Calu3 (cell line): ENCODE data around the gene ANO8. TPM values are rescaled to one million over a fixed set of nuclear protein-coding genes. Genes with fewer than 3 reads are reported as not detected.

ENCODE experiments used
- BruUV-seq: library from RNA; stranded (reverse); fragments of 400-500 nt; replicated peaks from 2 replicates; lab custom pipeline; 2021; lab: Mats Ljungman, UMichigan
- CTCF ChIA-PET: fragments of 300-600 bp; sonication (Branson Sonifier 250); formaldehyde crosslinking; loops from one replicate; lab custom pipeline; 2022; ENCODE audit warnings: antibody characterized with exemption; lab: Charles Lee
- DNase-seq: peaks from one replicate; pipeline ENCODE4 v3.0.0; 2022
- H3K27ac Mint-ChIP-seq: one replicate; pipeline ENCODE4 v1.8.0; 2022; ENCODE audit warnings: mixed read lengths; ENCODE audit not compliant: unreplicated experiment
- H3K27me3 Mint-ChIP-seq: one replicate; pipeline ENCODE4 v1.8.0; 2022; ENCODE audit warnings: mixed read lengths; ENCODE audit not compliant: unreplicated experiment
- H3K36me3 Mint-ChIP-seq: one replicate; pipeline ENCODE4 v1.8.0; 2022; ENCODE audit warnings: mild to moderate bottlenecking, moderate library complexity, mixed read lengths; ENCODE audit not compliant: insufficient read depth, unreplicated experiment
- H3K4me1 Mint-ChIP-seq: one replicate; pipeline ENCODE4 v1.8.0; 2022; ENCODE audit warnings: mild to moderate bottlenecking, low read depth, mixed read lengths; ENCODE audit not compliant: unreplicated experiment
- H3K4me3 Mint-ChIP-seq: one replicate; pipeline ENCODE4 v1.8.0; 2022; ENCODE audit warnings: mild to moderate bottlenecking, low read depth, moderate library complexity, mixed read lengths; ENCODE audit not compliant: unreplicated experiment
- H3K9me3 Mint-ChIP-seq: one replicate; pipeline ENCODE4 v1.8.0; 2022; ENCODE audit warnings: low read depth, mixed read lengths; ENCODE audit not compliant: unreplicated experiment
- intact Hi-C: fragments of 100-400 bp; cut with micrococcal nuclease; formaldehyde crosslinking; loops from one replicate; pipeline ENCODE4 v1.10.0; 2022; ENCODE audit not compliant: unreplicated experiment
- total RNA-seq: library from RNA; stranded (reverse); gene quantifications from 2 replicates; pipeline ENCODE4 v1.2.3, GENCODE V29; 2022
- TF ChIP-seq, protein P1 (sequence below): fragments of 200-600 bp; IDR thresholded peaks from one replicate; pipeline ENCODE4 v1.8.0; 2022; ENCODE audit warnings: antibody characterized with exemption; ENCODE audit not compliant: unreplicated experiment

The ANO8 gene
- total RNA-seq, 1 experiment from 2014 or later, result 10.5 TPM

DNA sequence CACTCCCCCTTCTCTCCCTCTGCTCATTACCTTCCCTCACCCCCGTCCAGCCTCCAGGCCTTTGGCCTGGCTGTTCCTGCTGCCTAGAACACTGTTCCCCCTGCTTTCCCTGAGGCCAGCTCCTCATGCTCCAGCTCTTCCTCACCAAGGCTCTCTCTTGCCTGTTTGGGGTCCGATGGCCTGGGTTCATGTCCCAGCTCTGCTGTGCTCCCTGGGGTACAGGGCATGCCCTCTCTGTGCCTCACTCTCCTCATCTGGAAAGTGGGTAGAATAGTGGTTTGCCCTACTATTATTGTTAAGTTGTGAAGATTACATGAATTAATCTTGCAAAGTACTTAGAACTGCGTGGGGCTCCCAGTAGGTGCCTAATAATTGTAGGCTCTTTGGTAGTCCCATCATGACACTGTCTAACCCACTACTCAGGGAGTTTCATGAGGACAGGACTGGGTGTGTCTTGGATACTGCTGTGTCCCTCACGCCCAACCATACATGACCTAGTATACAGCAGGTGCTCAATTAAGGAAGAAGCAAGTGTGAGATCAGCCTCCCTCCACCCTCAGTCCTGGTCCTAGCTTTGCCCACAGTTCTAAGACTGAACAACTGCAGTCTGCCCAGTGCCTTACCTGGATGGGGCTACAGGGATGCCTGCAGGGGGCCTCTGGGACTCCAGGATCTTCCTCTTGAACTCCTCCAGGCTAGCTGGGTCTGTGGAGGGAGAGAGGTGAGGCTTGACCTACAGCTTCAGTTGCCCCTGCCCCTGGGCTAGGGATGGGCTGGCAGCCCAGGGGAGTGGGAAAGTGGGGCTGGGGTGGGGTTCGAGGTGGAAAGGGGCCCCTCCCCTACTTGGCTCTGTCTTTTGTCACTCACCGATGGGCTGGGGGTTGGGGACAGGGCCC, 25.5 kb upstream of the ANO8 start:
- Mint-ChIP-seq H3K36me3 (no peaks in the 10 kb centered on the region), H3K4me1 (no peaks in the 10 kb centered on the region), H3K9me3 (no peaks in the 10 kb centered on the region), H3K27ac (no peak overlapping the region), H3K27me3 (peaks cover 45% of the 10 kb centered on the region), H3K4me3 (no peak overlapping the region)
- no TSS peak for BruUV-seq
- no peak for DNase-seq
- intact Hi-C loops, result no loop called here
- TF ChIP-seq, protein P1, sequence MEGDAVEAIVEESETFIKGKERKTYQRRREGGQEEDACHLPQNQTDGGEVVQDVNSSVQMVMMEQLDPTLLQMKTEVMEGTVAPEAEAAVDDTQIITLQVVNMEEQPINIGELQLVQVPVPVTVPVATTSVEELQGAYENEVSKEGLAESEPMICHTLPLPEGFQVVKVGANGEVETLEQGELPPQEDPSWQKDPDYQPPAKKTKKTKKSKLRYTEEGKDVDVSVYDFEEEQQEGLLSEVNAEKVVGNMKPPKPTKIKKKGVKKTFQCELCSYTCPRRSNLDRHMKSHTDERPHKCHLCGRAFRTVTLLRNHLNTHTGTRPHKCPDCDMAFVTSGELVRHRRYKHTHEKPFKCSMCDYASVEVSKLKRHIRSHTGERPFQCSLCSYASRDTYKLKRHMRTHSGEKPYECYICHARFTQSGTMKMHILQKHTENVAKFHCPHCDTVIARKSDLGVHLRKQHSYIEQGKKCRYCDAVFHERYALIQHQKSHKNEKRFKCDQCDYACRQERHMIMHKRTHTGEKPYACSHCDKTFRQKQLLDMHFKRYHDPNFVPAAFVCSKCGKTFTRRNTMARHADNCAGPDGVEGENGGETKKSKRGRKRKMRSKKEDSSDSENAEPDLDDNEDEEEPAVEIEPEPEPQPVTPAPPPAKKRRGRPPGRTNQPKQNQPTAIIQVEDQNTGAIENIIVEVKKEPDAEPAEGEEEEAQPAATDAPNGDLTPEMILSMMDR, result no peak
- CTCF ChIA-PET, result no interaction called here

DNA sequence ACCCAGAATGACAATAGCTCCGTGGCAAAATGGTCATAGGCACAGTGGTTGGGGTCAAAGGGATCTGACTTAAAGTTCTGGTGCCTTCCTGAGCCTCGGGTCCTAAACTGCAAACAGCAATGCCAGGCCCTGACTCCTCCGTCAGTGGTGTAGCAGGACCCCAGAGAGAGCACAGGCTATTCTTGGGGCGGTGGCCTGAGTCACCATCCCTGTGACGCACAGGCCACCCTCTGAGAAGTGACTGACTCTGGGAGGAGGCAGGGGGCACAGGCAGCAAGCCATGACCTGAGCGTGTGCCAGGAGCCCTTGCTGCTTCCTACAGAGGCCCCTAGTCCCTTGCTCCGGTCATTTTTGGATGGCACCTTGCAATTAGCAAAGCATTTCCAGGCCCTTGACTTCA, 23.7 kb upstream of the ANO8 start:
- Mint-ChIP-seq H3K4me1 (peaks cover 5% of the 10 kb centered on the region), H3K36me3 (no peaks in the 10 kb centered on the region), H3K9me3 (no peaks in the 10 kb centered on the region), H3K27ac (no peak overlapping the region), H3K27me3 (peaks cover 39% of the 10 kb centered on the region), H3K4me3 (no peak overlapping the region)
- TF ChIP-seq, protein P1, result no peak
- intact Hi-C loops, result no loop called here
- no TSS peak for BruUV-seq
- CTCF ChIA-PET, result no interaction called here
- DNase-seq, result no peak

DNA sequence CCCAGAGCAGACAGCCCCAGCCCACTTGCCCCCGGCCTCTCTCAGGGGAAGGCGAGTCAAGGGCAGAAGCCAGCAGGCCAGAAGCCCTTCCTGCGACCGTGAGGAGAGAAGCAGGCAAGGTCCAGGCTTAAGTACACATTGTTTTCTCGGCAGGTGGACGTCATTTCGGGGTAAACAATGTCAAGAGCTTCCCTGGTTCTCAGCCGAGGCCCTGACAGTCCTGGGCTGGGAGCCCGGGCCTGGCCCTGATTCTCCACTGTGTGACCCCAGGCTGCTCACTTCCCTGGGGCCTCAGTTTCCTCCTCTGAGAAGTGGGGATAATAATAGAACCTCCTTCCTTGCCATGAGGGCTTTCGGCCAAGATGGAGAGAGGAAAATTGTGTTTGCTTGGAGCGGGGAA, 23.1 kb upstream of the ANO8 start:
- H3K36me3 Mint-ChIP-seq, result no peaks in the 10 kb centered on the region
- no peaks in the 10 kb centered on the region for H3K9me3 Mint-ChIP-seq
- TF ChIP-seq, protein P1, result no peak
- DNase-seq, result no peak
- intact Hi-C loops, result no loop called here
- no TSS peak for BruUV-seq
- H3K27ac Mint-ChIP-seq, result no peak overlapping the region
- no peak overlapping the region for H3K4me3 Mint-ChIP-seq
- CTCF ChIA-PET, result no interaction called here
- H3K27me3 Mint-ChIP-seq, result peaks cover 39% of the 10 kb centered on the region
- peaks cover 10% of the 10 kb centered on the region for H3K4me1 Mint-ChIP-seq

DNA sequence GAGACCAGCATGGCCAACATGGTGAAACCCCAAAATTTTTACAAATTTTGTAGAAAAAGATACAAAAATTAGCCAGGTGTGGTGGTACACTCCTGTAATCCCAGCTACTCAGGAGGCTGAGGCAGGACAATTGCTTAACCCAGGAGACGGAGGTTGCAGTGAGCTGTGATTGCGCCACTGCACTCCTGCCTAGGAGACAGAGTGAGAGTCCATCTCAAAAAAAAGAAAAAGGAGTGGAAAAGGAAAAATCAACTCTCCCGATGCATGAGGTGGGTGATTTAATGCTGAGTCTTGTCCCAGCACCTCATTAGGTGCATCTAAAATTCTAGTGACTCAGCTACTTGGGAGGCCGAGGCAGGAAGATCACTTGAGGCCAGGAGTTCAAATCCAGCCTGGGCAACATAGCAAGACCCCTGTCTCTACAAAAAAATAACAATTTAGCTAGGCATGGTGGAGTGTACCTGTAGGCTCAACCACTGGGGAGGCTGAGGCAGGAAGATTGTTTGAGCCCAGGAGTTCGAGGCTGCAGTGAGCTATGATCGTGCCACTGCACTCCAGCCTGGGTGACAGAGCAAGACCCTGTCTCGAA, 22.5 kb upstream of the ANO8 start:
- H3K4me1 Mint-ChIP-seq, result peaks cover 10% of the 10 kb centered on the region
- intact Hi-C loops, result no loop called here
- no peak overlapping the region for H3K27ac Mint-ChIP-seq
- BruUV-seq, result no TSS peak
- H3K4me3 Mint-ChIP-seq, result no peak overlapping the region
- H3K9me3 Mint-ChIP-seq, result no peaks in the 10 kb centered on the region
- DNase-seq, result no peak
- peaks cover 37% of the 10 kb centered on the region for H3K27me3 Mint-ChIP-seq
- CTCF ChIA-PET, result no interaction called here
- TF ChIP-seq, protein P1, result no peak
- H3K36me3 Mint-ChIP-seq, result no peaks in the 10 kb centered on the region
